H9 (cell line): ENCODE measurements around the gene XXYLT1. TPM values are rescaled to one million over a fixed set of nuclear protein-coding genes. Genes with fewer than 3 reads are reported as not detected.

Source experiments
- DNase-seq: peaks from one replicate; pipeline ENCODE4 v3.0.0-alpha.2; 2017
- H2AFZ ChIP-seq: one replicate; pipeline ENCODE4 v1.6.1; 2013; ENCODE audit warnings: mild to moderate bottlenecking, low read length, control low read depth, moderate library complexity
- H2AK5ac ChIP-seq: 2 replicates; pipeline ENCODE4 v1.6.1; 2013; ENCODE audit warnings: low read length, control low read depth, mixed read lengths; ENCODE audit not compliant: insufficient read length
- H2BK120ac ChIP-seq: one replicate; pipeline ENCODE4 v1.6.1; 2013; ENCODE audit warnings: low read depth, mild to moderate bottlenecking, low read length, control low read depth, inconsistent platforms; ENCODE audit not compliant: poor library complexity, severe bottlenecking
- H2BK12ac ChIP-seq: 2 replicates; pipeline ENCODE4 v1.6.1; 2013; ENCODE audit warnings: low read length, control low read depth, mixed read lengths, low read depth; ENCODE audit not compliant: insufficient read length
- H2BK15ac ChIP-seq: 2 replicates; pipeline ENCODE4 v1.6.1; 2013; ENCODE audit warnings: low read depth, low read length, control low read depth
- H2BK20ac ChIP-seq: one replicate; pipeline ENCODE4 v1.6.1; 2013; ENCODE audit warnings: low read depth, mild to moderate bottlenecking, low read length, control low read depth, inconsistent platforms; ENCODE audit not compliant: poor library complexity, severe bottlenecking
- H2BK5ac ChIP-seq: 2 replicates; pipeline ENCODE4 v1.6.1; 2013; ENCODE audit warnings: low read length, control low read depth, mixed read lengths; ENCODE audit not compliant: insufficient read length
- H3K14ac ChIP-seq: 2 replicates; pipeline ENCODE4 v1.6.1; 2013; ENCODE audit warnings: low read length, control low read depth; ENCODE audit not compliant: insufficient read depth
- H3K18ac ChIP-seq: 2 replicates; pipeline ENCODE4 v1.6.1; 2013; ENCODE audit warnings: low read depth, mild to moderate bottlenecking, mixed read lengths, low read length, control low read depth; ENCODE audit not compliant: insufficient read length
- H3K23ac ChIP-seq: 2 replicates; pipeline ENCODE4 v1.6.1; 2013; ENCODE audit warnings: low read length, control low read depth, mixed read lengths, low read depth; ENCODE audit not compliant: insufficient read length
- H3K23me2 ChIP-seq: 2 replicates; pipeline ENCODE4 v1.6.1; 2013; ENCODE audit warnings: low read depth, mild to moderate bottlenecking, mixed read lengths, low read length, control low read depth; ENCODE audit not compliant: insufficient read length, poor library complexity, severe bottlenecking
- H3K27ac ChIP-seq: 2 replicates; pipeline ENCODE4 v1.5.1; 2013; ENCODE audit warnings: low read length, control low read depth, mixed read lengths, low read depth; ENCODE audit not compliant: insufficient read length
- H3K27me3 ChIP-seq: 2 replicates; pipeline ENCODE4 v1.6.1; 2013; ENCODE audit warnings: low read length, control low read depth, inconsistent platforms; ENCODE audit not compliant: insufficient read depth
- H3K4ac ChIP-seq: 2 replicates; pipeline ENCODE4 v1.6.1; 2013; ENCODE audit warnings: low read depth, mild to moderate bottlenecking, control low read depth, inconsistent platforms, low read length, moderate library complexity
- H3K4me1 ChIP-seq: 2 replicates; pipeline ENCODE4 v1.6.1; 2013; ENCODE audit warnings: low read length, control low read depth, inconsistent platforms; ENCODE audit not compliant: insufficient read depth
- H3K4me2 ChIP-seq: 2 replicates; pipeline ENCODE4 v1.6.1; 2013; ENCODE audit warnings: low read length, control low read depth, mixed read lengths; ENCODE audit not compliant: insufficient read length, insufficient read depth
- H3K56ac ChIP-seq: 2 replicates; pipeline ENCODE4 v1.6.1; 2013; ENCODE audit warnings: low read depth, mild to moderate bottlenecking, mixed read lengths, low read length, control low read depth; ENCODE audit not compliant: insufficient read length
- H3K79me1 ChIP-seq: 2 replicates; pipeline ENCODE4 v1.6.1; 2013; ENCODE audit warnings: low read depth, mild to moderate bottlenecking, moderate library complexity, low read length, control low read depth, inconsistent platforms; ENCODE audit not compliant: insufficient read depth, poor library complexity, severe bottlenecking
- H3K79me2 ChIP-seq: 2 replicates; pipeline ENCODE4 v1.6.1; 2013; ENCODE audit warnings: low read length, control low read depth, inconsistent platforms; ENCODE audit not compliant: insufficient read depth
- H3K9ac ChIP-seq: 2 replicates; pipeline ENCODE4 v1.6.1; 2013; ENCODE audit warnings: low read length, control low read depth, mixed read lengths; ENCODE audit not compliant: insufficient read length; ENCODE audit errors: extremely low read depth
- H3K9me3 ChIP-seq: one replicate; pipeline ENCODE4 v1.6.1; 2013; ENCODE audit warnings: low read depth, low read length, inconsistent platforms; ENCODE audit not compliant: control insufficient read depth
- H3T11ph ChIP-seq: one replicate; pipeline ENCODE4 v1.6.1; 2013; ENCODE audit warnings: mild to moderate bottlenecking, low read length, control low read depth, inconsistent platforms
- H4K20me1 ChIP-seq: one replicate; pipeline ENCODE4 v1.6.1; 2013; ENCODE audit not compliant: control insufficient read depth, insufficient read length, insufficient read depth
- H4K5ac ChIP-seq: 2 replicates; pipeline ENCODE4 v1.6.1; 2013; ENCODE audit warnings: low read depth, mild to moderate bottlenecking, mixed read lengths, low read length, control low read depth; ENCODE audit not compliant: insufficient read length
- H4K8ac ChIP-seq: replicated peaks from 2 replicates; pipeline ENCODE4 v1.6.1; 2013; ENCODE audit warnings: low read length, control low read depth, mixed read lengths, low read depth; ENCODE audit not compliant: insufficient read length
- H4K91ac ChIP-seq: 2 replicates; pipeline ENCODE4 v1.6.1; 2013; ENCODE audit warnings: low read depth, mild to moderate bottlenecking, moderate library complexity, mixed read lengths, low read length, control low read depth; ENCODE audit not compliant: insufficient read length
- H3K27ac Mint-ChIP-seq, 3 experiments: 2 replicates in 2 of 3; 3 replicates in 1 of 3; pipeline ENCODE4 v1.8.0; 2020 to 2021; ENCODE audit warnings: mixed read lengths in 3 of 3, mild to moderate bottlenecking in 1 of 3, moderate library complexity in 1 of 3
- H3K27me3 Mint-ChIP-seq: 2 replicates; pipeline ENCODE4 v1.8.0; 2021; ENCODE audit warnings: low read depth, mild to moderate bottlenecking, moderate library complexity, mixed read lengths
- H3K36me3 Mint-ChIP-seq, 3 experiments: 2 replicates in 2 of 3; 3 replicates in 1 of 3; pipeline ENCODE4 v1.8.0; 2020 to 2021; ENCODE audit warnings: low read depth in 3 of 3, mixed read lengths in 3 of 3; ENCODE audit not compliant: insufficient read depth in 1 of 3
- H3K4me1 Mint-ChIP-seq, 2 experiments: 2 replicates each; pipeline ENCODE4 v1.8.0; 2020; ENCODE audit warnings: mixed read lengths in 2 of 2
- H3K4me3 Mint-ChIP-seq, 2 experiments: 2 replicates in 1 of 2; 3 replicates in 1 of 2; pipeline ENCODE4 v1.8.0; 2020 to 2021; ENCODE audit warnings: mild to moderate bottlenecking in 2 of 2, mixed read lengths in 2 of 2, moderate library complexity in 1 of 2
- H3K9me3 Mint-ChIP-seq, 2 experiments: 2 replicates in 1 of 2; 3 replicates in 1 of 2; pipeline ENCODE4 v1.8.0; 2020; ENCODE audit warnings: mild to moderate bottlenecking in 2 of 2, mixed read lengths in 2 of 2, moderate library complexity in 1 of 2
- WGBS: extraction: QIAGEN DNeasy Blood & Tissue Kit; methylation state at CpG from one replicate; pipeline ENCODE4 v1.1.7; 2013; ENCODE audit warnings: missing lambda C conversion rate, low lambda C conversion rate, mixed read lengths; ENCODE audit not compliant: insufficient read length; ENCODE audit errors: extremely low coverage; 5-methylcytosine and 5-hydroxymethylcytosine counted together
- total RNA-seq: library from RNA; stranded (reverse); gene quantifications from 2 replicates; pipeline ENCODE4 v1.2.1, GENCODE V29; 2021
- TF ChIP-seq, protein P1 (sequence below): fragments of 200-600 bp; sonication (generic); conservative IDR thresholded peaks from 3 replicates; pipeline ENCODE4 v1.8.0; 2021; ENCODE audit warnings: antibody characterized with exemption, mild to moderate bottlenecking

Gene XXYLT1
- total RNA-seq, 1 experiment from 2014 or later = 22.7 TPM

DNA sequence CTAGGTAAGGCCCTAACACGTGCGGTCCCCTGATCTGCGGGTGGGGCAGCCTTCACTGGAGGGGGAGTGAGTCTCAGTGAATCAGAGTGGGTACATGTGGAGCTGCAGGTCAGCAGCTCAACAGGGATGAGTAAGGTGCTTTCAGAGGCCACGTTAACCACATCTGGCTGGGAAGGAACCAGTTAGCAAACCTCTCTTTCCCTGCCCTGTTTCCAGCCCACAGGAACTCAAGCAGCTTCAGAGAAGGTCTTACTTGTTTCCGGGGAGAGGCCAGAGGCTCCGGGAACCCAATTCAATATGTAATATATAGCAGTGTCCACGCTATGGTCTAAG is 175.3 kb downstream of the XXYLT1 start:
- H3K79me2 ChIP-seq = no peaks in the 10 kb centered on the region
- peak overlapping the region in 1 of 3 experiments; percentile 48; a peak in 1 of 7 replicates for H3K27ac Mint-ChIP-seq
- H3K9me3 ChIP-seq = no peaks in the 10 kb centered on the region
- no CpG with 5 or more reads among the region's 7 CpGs for WGBS
- no peaks in the 10 kb centered on the region for H3K23me2 ChIP-seq
- H2AFZ ChIP-seq = no peak overlapping the region
- H3T11ph ChIP-seq = no peak overlapping the region
- DNase-seq = no peak
- H4K5ac ChIP-seq = no peak overlapping the region
- H3K56ac ChIP-seq = no peak overlapping the region
- H3K9ac ChIP-seq = no peak overlapping the region
- H3K4me3 Mint-ChIP-seq = no peak overlapping the region
- no peaks in the 10 kb centered on the region for H3K27me3 ChIP-seq
- TF ChIP-seq, protein P1, sequence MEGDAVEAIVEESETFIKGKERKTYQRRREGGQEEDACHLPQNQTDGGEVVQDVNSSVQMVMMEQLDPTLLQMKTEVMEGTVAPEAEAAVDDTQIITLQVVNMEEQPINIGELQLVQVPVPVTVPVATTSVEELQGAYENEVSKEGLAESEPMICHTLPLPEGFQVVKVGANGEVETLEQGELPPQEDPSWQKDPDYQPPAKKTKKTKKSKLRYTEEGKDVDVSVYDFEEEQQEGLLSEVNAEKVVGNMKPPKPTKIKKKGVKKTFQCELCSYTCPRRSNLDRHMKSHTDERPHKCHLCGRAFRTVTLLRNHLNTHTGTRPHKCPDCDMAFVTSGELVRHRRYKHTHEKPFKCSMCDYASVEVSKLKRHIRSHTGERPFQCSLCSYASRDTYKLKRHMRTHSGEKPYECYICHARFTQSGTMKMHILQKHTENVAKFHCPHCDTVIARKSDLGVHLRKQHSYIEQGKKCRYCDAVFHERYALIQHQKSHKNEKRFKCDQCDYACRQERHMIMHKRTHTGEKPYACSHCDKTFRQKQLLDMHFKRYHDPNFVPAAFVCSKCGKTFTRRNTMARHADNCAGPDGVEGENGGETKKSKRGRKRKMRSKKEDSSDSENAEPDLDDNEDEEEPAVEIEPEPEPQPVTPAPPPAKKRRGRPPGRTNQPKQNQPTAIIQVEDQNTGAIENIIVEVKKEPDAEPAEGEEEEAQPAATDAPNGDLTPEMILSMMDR = no peak
- peaks cover 5 to 8% of the 10 kb centered on the region in 2 experiments; a peak in 2 of 5 replicates for H3K9me3 Mint-ChIP-seq
- no peaks in the 10 kb centered on the region for H4K20me1 ChIP-seq
- H2BK120ac ChIP-seq = no peak overlapping the region
- no peak overlapping the region for H3K27ac ChIP-seq
- no peak overlapping the region for H2BK5ac ChIP-seq
- H3K36me3 Mint-ChIP-seq = peaks cover 9 to 14% (median 14%) of the 10 kb centered on the region in 3 experiments; a peak in 5 of 7 replicates
- peaks cover 9 to 13% of the 10 kb centered on the region in 2 experiments; a peak in 3 of 4 replicates for H3K4me1 Mint-ChIP-seq
- H2BK20ac ChIP-seq = no peak overlapping the region
- no peak overlapping the region for H2BK12ac ChIP-seq
- H4K91ac ChIP-seq = no peak overlapping the region
- no peak overlapping the region for H2BK15ac ChIP-seq
- H3K14ac ChIP-seq = no peak overlapping the region
- H4K8ac ChIP-seq = no peak overlapping the region
- H3K4me1 ChIP-seq = no peaks in the 10 kb centered on the region
- no peak overlapping the region for H3K23ac ChIP-seq
- H3K4me2 ChIP-seq = no peak overlapping the region
- H3K79me1 ChIP-seq = no peaks in the 10 kb centered on the region
- no peak overlapping the region for H2AK5ac ChIP-seq
- H3K4ac ChIP-seq = no peak overlapping the region
- H3K27me3 Mint-ChIP-seq = no peaks in the 10 kb centered on the region; the same call in 1 of the 2 replicates
- H3K18ac ChIP-seq = no peak overlapping the region
